ENCODE data around the gene BIK.

DNA sequence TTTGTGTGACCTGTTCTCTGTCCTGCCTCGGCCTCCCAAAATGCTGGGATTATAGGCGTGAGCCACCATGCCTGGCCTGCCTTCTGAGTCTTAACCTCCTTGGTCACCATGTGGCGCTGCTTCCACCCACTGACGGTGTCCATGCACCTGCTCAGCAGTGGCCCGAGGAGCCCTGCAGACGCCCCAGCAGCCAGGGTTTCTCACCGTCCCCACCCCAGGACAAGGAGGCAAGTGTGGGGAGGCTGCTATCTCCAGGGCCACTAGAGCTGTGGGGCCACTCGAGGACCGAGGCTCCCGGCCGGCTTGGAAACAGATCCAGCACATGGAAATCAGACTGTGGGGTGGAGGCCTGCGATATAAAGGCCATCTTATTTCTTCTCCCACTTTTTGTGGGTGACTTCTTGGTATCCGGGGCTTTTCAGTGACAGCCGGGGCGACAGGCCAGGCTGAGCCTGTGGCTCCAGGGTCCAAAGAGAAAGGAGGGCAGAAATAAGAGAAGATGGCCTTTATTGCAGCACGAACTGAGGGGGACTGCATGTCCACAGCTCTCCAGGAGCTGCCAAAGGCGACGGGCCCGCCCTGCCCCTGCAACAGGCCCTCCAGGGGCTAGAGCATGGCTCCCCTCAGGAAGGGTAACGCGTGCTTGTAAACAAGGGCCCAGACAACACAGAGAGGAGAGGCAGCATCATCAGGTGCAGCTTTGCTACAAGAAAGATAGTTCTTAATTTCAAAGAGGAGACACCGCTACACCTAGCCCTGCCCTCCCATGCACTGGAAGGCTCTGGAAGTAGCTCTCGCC lies 55.8 kb downstream of the BIK start:
- TF ChIP-seq, protein P1, sequence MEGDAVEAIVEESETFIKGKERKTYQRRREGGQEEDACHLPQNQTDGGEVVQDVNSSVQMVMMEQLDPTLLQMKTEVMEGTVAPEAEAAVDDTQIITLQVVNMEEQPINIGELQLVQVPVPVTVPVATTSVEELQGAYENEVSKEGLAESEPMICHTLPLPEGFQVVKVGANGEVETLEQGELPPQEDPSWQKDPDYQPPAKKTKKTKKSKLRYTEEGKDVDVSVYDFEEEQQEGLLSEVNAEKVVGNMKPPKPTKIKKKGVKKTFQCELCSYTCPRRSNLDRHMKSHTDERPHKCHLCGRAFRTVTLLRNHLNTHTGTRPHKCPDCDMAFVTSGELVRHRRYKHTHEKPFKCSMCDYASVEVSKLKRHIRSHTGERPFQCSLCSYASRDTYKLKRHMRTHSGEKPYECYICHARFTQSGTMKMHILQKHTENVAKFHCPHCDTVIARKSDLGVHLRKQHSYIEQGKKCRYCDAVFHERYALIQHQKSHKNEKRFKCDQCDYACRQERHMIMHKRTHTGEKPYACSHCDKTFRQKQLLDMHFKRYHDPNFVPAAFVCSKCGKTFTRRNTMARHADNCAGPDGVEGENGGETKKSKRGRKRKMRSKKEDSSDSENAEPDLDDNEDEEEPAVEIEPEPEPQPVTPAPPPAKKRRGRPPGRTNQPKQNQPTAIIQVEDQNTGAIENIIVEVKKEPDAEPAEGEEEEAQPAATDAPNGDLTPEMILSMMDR (IDR thresholded peaks at IDR 0.05; ENCODE audit: low read length) = no peak
- no peak for TF ChIP-seq EZH2 (optimal IDR thresholded peaks at IDR 0.05; ENCODE audit: low read depth, low read length)

All from MM.1S (cell line).